GM10847 (cell line): ENCODE measurements around the gene CDC5L.

Experiments
- POLR2A ChIP-seq: IDR thresholded peaks from 2 replicates; pipeline ENCODE4 v1.6.1; 2011; ENCODE audit not compliant: insufficient read length; ENCODE audit errors: extremely low read depth

CDC5L gene

GRCh38 chr6:44363377-44363926 lies 24.1 kb upstream of the CDC5L start:
- no peak for TF ChIP-seq POLR2A

GRCh38 chr6:44366781-44367180 lies 20.7 kb upstream of the CDC5L start:
- TF ChIP-seq POLR2A = no peak

DNA sequence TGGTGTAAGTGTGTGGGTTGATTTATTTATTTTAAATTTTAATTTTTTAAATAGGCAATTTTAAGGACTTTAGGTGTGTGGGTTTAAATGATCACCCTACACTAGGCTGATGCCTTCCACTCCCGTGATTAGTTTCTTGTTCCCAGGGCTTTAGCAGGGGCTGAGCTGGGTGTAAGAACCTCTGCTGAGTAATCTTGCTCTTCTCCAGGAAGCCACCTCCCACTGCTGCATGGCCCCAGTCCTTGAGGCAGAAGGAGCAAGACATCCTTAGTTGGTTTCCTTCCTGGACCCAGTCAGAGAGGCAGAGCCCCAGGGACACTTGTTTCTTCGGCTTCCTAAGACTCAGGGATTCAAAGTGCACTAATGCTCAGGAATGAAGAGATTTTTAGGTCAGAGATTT lies 19.8 kb upstream of the CDC5L start:
- no peak for TF ChIP-seq POLR2A

- TF ChIP-seq POLR2A = no peak
Observed at GRCh38 chr6:44373051-44373450, 14.5 kb upstream of the CDC5L start.

- TF ChIP-seq POLR2A = no peak
Observed at GRCh38 chr6:44373787-44374186, 13.7 kb upstream of the CDC5L start.

DNA sequence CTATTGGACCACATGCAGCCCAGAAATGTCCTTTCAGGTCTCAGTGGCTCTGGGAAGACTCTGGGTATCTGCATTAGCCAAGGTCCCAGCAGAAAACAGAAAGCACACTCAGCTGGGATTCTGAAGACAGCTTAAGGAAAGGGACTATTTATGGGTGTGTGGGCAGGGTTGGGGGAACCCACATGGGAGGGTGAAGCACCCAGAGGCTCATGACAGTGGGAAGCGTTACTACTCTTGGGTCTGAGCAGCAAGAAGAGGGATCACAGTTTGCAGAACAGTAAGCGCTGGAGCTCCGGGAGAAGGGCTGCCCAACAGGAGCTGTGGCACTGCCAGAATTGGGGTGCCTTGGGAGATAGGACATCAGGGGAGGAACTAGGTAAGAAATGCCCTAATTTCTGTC lies 12.4 kb upstream of the CDC5L start:
- no peak for TF ChIP-seq POLR2A

- TF ChIP-seq POLR2A = no peak
Observed at GRCh38 chr6:44377484-44377883, 10.0 kb upstream of the CDC5L start.

DNA sequence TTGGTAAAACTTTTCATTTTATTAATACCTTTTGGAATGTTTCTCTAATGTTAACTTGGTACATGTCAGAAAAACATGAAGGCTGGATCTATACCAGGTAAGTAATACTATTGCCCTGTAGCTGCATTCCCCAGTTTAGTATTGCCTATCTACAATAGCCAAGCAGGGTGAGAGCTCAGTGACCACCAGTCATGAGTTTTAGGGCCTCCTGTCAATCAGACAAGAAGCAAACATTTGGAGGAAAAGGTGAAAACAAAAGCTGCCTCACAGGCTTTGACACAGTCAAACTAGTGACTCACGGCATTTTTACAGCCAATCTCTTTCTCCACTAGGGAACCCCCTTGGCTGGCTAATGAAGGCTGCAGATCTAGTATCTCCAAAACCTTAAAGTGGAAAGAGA lies 9.5 kb upstream of the CDC5L start:
- TF ChIP-seq POLR2A = no peak

DNA sequence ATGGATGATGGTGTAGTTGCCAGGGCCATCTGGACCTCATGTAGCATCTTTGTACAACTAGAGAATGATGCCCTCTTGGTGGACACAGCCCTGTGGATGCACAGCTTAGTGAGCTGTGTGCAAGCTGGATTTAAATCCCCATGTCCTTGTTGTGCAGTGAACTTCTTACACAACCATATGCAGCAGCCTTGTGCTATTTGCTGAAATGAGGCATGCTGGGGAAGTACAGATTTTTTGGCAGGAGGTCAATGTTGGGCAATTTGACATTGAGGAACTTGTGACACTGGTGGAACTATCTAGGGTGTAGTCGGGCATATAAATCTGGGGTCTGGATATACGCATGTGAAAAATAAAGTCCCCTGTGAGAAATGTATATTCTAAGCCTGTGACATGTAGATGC lies 5.8 kb upstream of the CDC5L start:
- TF ChIP-seq POLR2A = no peak

DNA sequence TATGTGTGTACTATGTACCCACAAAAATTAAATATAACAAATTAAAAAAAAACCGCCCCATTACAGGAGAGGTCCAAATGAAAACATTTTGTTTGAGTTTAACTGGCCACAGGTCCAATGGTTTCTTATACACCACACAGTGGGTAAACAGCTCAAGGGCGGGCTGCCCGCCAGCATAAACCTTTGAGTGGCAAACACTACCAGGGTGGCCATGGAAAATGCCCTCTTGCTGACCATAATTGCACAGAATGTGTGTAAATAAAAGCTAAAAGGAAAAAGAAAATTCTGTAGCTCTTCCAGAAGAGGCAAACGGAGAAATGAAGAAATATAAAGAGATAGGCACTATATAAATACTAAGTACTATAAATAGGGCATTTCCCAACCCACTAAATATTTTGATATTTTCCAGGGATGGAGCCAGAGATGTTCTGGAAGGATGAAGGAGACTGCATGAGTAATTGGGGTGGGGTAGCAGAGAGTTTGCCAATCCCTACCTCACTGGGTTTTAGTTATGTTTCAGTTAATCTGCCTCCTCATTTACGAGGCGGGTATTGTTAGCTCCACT lies 1.1 kb upstream of the CDC5L start:
- TF ChIP-seq POLR2A = no peak

GRCh38 chr6:44386929-44387345 lies 569 bp upstream of the CDC5L start:
- no peak for TF ChIP-seq POLR2A

- no peak for TF ChIP-seq POLR2A
Observed at GRCh38 chr6:44388135-44388487, 605 bp downstream of the CDC5L start.

GRCh38 chr6:44388887-44389286 lies 1.4 kb downstream of the CDC5L start:
- no peak for TF ChIP-seq POLR2A

DNA sequence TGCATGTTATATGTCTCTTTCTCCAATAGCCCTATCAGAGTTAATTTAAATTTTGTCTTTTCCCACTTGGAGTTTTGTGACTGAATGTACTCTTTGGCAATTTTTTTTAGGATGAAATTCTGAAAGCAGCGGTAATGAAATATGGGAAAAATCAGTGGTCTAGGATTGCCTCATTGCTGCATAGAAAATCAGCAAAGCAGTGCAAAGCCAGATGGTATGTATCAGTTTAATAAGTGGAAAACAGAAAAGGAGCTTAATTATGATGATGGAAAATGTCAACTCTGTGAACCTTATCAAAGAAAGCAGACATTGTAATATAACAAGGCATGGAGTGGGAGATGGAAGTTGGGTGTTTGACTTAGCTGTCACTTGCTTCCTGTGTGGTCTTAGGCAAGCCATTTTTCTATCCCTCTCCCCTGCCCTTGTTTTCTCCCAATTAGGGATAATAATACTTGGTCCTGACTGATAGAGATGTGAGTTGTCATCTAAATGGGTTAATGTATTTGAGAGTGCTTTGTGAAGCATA lies 2.7 kb downstream of the CDC5L start:
- no peak for TF ChIP-seq POLR2A

DNA sequence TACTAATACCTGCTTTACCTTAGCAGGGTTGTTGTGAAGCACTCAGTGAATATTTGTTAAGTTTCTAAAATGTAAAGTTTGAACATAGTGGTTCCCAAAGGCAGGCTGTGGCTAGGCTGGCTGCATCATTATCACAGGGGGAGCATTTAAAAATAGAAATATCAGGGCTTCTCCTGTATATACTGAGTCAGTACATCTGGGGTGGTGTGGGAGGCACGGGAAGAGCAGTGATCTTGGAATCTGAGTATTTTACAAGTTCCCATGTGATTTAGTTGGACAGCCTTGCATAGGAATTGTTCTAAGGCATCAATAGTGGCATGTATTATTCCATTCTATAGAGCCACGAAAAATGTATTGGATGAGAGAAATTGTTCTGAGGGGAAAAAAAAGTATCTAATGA lies 8.0 kb downstream of the CDC5L start:
- TF ChIP-seq POLR2A = no peak

DNA sequence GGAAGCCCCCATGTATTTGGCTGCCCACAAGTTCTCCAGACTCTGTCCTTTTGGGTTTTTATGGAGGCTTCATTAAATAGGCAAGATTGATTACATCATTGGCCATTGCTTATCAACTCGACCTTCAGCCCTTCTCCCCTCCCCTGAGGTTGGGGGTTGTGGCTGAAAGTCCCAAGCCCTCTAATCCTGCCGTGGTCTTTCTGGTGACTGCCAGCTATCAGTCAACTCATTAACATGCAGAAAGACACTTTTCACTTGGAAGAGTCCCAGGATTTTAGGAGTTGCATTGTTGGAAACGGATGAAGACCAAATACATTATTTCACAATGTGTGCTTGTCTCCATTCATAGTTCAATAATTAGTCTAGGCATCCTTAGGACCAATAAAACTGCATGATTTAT lies 9.5 kb downstream of the CDC5L start:
- TF ChIP-seq POLR2A = no peak
